ENCODE measurements around the gene SLC7A10.

SLC7A10 gene

DNA sequence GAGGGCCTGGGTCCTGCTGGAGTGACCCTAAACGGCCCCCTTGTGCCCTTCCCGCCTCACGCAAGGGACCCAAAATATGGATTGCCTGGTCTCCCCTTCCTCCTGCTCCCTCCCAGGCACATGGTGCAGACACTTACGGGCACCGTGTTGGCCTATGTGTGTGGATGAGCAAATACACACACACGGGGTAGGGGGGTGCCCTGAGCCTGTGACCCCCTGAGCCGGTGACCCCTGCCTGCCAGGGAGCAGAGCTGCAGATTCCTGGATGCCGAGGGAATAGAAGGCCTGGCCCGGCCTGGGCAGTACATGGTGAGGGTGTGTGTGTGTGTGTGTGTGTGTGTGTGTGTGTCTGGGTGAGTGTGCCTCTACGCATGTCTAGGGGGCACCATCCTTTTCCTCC, 43.4 kb upstream of the SLC7A10 start:
- TF ChIP-seq CTCF (IDR thresholded peaks at IDR 0.05; ENCODE audit: extremely low read depth, missing control alignments): no peak
- DNase-seq (ENCODE audit: low spot score): no peak

GRCh38 chr19:33268162-33268991, 42.7 kb upstream of the SLC7A10 start:
- no peak for TF ChIP-seq CTCF (IDR thresholded peaks at IDR 0.05; ENCODE audit: extremely low read depth, missing control alignments)
- DNase-seq (ENCODE audit: low spot score): no peak

- no peak for TF ChIP-seq CTCF (IDR thresholded peaks at IDR 0.05; ENCODE audit: extremely low read depth, missing control alignments)
- no peak for DNase-seq (ENCODE audit: low spot score)
Measured at GRCh38 chr19:33267706-33268105, 42.1 kb upstream of the SLC7A10 start.

DNA sequence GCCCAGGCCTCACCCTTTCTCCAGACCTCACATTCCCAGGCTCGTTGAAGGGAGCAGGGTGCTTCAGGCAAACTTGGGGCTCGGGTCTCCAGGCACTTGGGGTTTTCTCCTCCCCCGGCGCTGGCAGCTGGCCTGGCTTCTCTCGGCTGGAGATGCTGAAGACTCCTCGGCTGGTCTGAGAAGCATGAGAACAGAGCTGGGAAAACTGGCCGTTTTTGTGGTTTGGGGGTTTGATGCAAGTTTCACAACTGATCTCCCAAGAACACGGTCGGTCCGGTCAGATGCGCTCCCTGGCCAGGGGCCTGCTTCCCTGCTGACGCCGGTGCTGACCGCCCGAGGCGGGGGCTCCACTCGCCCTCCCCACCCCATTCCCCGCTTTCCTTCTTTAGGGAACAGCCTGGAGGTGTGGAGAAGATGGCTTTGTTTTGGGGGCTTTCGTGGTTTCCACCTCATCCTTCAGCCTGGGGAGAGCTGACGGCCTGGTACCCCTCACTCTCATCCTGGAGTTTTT, 41.4 kb upstream of the SLC7A10 start:
- no peak for TF ChIP-seq CTCF (IDR thresholded peaks at IDR 0.05; ENCODE audit: extremely low read depth, missing control alignments)
- DNase-seq (ENCODE audit: low spot score): no peak

DNA sequence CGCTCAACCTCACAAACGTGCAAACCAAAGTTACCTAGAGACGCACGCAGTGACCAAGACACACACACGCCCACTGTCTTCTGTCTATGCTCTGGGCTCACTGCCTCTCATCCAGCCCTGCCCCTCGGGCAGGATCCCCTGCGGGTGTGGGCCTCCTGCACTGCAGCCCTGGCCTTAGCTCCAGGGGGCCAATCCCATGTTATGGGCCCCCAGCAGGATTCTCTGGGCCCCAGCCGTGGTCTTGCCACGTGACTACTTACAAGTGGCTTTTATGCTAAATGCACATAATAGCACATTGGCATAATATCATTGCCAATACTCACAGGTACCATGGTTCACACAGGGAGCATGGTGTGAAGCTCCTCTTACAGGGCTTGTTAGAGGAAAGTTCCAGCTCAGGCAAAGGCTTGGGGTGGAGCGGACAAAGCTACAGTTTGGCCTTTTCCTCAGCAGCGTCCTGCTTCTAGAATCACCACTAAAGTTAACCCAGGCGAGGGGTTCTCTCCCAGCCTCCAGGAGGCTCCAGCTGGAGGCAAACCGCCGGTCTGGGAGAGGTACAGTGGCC, 39.3 kb upstream of the SLC7A10 start:
- no peak for DNase-seq (ENCODE audit: low spot score)
- no peak for TF ChIP-seq CTCF (IDR thresholded peaks at IDR 0.05; ENCODE audit: extremely low read depth, missing control alignments)

DNA sequence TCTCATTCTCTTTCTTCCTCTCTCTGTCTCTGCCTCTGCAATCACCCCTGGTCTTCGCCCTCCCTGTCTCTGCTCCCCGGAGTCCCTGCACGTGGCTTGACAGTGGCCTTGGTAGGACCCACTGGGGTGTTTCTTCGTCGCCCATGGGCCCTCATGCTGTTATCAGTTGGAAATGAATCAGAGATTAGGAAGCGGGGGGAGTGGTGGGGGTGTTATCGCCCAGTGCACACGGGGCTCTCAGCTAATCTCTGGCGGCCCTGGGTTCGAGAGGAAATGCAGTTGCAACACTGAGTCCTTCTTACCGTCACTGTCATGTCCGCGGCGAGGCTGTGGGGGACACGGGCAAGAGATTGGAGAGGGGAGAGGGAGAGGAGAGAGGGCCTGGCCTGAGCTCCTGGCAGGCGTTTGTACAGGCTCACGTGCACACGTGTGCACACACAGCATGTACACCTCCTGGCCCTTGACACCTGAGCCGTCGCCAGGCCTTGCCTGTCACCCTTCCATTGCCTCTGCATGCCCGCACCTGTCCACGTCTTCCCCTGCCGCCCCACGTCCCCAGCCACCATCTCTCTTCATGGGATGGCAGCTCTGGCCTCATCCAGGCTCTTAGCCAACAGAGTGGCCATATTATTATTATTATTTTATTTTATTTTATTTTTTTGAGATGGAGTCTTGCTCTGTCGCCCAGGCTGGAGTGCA, 37.8 kb upstream of the SLC7A10 start:
- DNase-seq (ENCODE audit: low spot score): no peak
- no peak for TF ChIP-seq CTCF (IDR thresholded peaks at IDR 0.05; ENCODE audit: extremely low read depth, missing control alignments)
